HG02884 (cell line): ENCODE data around the gene ASTL.
"Not testable (repeated sequence)": the region's sequence is repeated elsewhere in the genome, so short reads cannot be mapped to it uniquely, and the experiment has no call there.

Experiments
- ATAC-seq: cut with Tn5 transposase; IDR thresholded peaks from one replicate; pipeline ENCODE4 v1.9.1; 2021; ENCODE audit warnings: mild to moderate bottlenecking, moderate library complexity; ENCODE audit not compliant: unreplicated experiment

The ASTL gene

DNA sequence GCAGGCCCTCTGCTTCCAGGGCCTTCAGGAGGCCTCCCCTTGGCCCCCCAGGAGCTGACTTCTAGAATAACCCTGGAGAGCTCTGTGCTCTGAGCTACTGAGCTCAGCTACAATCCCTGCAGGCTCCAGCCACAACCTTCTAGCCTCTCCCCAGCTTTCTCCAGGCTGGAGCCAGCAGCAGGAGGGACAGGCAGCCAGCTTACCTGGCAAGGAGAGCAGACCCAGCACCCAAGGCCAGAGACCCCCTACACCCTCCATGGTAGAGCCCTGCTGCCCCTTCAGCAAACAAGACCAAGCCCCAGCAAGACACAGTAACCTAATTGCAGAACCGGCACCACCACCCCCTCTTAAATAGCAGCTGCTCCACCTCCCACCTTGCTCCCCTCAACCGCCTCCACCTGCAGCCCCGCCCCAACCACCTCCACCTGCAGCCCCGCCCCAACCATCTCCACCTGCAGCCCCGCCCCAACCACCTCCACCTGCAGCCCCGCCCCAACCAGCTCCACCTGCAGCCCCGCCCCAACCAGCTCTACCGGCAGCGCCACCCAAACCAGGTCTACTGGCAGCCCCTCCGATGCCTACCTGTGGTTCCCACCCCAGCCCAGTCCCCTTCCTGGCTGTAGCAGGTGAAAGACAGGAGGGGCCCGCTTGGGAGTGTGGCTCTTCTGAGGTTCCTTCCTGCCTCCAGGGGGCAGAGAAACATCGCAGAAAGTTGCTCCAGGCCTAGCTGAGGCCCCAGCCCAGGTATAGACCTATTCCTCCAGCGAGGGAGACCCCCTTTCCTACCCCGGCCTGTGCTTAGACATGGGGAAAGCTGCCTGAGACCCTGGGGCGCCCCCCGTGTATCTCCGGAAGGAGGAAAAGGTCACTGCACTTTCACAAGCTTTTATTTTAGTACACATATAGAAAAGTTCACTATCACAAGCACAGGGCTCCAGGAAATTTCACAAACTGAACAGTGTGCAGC lies at the start of gene ASTL:
ASTL (minus strand) TSS at position 324 of the 967 bp plus-strand sequence; CDS start at position 258, 66 bp downstream.
- ATAC-seq = no peak

GRCh38 chr2:96186562-96186961 lies 48.3 kb upstream of the ASTL start:
- no peak for ATAC-seq

DNA sequence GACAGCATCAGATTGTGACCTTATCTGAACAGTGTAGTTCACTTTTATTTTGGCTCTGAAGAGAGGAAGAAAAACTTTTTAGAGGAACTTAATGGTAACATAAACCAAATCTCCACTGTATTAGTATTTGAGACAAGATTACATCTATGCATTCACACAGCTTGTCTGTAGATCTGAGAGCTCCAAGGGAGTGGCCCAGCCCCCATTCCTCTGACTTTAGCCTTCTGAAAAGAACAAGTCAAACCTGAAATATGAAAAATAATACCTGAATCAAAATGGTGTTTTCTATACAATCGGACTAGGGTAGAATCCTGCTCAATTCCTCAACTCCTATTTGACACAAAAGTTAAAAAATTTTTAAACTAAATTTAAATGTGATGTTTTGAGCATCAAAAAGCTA lies 47.2 kb upstream of the ASTL start:
- ATAC-seq = no peak

DNA sequence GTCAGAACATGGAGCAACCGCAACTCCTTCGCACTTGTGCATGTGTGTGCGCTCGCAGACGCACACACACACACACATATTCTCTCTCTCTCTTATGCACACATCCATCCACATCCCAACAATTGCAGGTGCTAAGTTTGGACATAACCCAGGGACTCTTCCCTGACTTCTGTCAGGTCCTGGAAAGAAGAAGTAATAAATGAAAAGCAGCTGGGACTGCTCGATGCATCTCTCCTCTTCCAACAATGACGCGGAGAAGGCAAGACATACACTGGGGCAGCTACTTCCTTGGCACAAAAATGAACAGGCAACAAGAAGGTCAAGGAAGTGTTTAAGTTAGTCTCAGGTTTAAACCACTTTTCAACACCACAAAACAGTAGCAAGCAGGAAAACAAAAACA lies 46.7 kb upstream of the ASTL start:
- no peak for ATAC-seq

DNA sequence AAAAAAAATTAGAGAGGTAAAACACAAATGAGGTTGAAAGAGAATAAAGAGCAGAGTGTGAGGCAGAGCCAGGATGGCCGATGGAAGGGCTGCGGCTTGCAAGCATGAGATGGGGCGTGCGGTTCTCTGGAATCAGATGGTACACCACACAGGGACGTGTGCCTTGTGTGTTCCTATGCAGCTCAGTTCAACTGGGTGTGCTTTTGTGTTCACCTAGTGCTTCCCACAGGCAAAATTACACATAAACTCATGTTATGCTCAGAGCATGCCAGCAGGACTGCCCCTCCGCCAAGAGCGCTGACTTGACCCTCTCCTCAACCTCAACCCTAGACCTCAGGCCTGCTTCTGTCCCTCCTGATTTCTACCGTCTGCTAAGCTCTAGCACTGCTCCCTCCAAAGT lies 45.9 kb upstream of the ASTL start:
- ATAC-seq = no peak

DNA sequence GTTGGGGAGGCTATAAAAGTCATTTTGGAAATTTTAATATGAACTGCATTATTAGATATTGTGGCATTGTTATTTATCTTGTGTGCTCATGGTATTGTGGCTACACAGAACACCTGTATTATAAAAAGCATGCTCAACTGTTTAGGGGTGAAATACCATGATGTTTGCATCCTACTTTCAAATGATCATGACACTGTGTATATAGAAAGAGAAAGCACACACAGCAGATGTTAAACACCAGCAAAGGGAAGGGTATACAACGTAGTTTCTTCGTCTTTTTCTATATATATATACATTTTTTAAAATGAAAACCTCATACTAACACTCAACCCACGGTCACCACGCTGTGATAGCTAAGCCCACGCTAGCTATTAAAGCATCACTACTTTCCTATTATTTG lies 43.2 kb upstream of the ASTL start:
- no peak for ATAC-seq

DNA sequence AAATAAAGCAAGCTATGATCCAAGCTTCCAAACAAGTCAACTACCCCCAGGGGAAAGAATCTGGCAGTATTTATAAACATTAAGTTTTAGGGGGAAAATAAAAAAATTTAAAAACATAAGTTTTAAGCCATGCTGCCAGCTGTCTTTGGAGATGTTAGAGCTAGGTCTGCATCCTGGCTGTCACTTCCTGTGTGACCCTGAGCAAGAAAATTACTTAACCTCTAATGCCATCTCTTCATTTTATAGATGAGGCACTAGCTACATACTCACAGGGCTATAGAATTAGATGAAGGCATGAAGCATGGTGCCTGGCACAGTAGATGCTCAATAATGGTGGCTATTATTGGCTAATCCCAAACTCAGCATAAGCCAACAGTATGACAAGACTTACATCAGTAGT lies 42.2 kb upstream of the ASTL start:
- ATAC-seq = no peak

DNA sequence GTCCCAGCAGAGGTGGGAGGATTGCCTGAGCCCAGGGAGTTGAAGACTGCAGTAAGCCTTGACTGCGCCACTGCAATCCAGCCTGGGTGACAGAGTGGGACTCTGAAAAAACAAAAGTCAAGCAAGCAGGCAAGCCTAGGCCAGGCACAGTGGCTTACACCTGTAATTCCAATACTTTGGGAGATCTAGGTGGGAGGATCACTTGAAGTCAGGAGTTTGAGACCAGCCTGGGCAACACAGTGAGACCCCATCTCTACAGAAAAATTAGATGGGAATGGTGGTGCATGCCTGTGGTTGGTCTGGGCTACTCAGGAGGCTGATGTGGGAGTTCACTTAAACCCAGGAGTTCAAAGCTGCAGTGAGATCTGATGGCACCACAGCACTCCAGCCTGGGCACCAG lies 41.7 kb upstream of the ASTL start:
- no peak for ATAC-seq

DNA sequence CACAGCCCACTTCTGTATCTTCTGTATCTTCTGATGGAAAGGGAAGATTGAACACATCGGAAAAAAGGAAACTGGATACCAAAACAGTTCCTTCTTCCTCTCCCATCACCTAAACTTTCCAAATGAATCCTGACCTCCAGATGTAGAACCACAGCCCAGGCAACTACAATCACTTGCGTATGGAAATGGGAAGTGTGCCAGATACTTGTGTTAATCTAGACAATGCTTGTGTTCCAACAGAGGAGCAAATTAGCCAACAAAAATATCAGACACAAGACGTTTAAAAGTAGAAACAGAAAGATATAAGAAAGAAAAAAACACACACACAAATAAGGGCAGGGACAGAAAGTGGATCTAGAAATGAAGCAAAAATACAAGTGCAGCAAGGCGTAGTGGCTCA lies 38.4 kb upstream of the ASTL start:
- no peak for ATAC-seq

GRCh38 chr2:96175951-96176350 lies 37.6 kb upstream of the ASTL start:
- ATAC-seq = no peak

GRCh38 chr2:96174251-96175144 lies 36.2 kb upstream of the ASTL start:
- ATAC-seq = no peak

DNA sequence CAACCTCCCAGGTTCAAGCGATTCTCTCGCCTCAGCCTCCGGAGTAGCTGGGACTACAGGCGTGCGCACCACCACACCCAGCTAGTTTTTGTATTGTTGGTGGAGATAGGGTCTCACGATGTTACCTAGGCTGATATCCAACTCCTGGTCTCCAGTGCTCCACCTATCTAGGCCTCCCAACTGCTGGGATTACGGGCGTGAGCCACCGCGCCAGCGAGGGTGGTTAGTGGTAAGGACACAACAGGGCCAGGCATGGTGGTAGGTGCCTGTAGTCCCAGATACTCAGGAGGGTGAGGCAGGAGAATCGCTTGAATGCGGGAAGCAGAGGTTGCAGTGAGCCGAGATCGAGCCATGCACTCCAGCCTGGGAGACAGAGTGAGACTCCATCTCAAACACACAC lies 33.5 kb upstream of the ASTL start:
- no peak for ATAC-seq

- ATAC-seq = no peak
Observed at GRCh38 chr2:96170626-96171025, 32.3 kb upstream of the ASTL start.

DNA sequence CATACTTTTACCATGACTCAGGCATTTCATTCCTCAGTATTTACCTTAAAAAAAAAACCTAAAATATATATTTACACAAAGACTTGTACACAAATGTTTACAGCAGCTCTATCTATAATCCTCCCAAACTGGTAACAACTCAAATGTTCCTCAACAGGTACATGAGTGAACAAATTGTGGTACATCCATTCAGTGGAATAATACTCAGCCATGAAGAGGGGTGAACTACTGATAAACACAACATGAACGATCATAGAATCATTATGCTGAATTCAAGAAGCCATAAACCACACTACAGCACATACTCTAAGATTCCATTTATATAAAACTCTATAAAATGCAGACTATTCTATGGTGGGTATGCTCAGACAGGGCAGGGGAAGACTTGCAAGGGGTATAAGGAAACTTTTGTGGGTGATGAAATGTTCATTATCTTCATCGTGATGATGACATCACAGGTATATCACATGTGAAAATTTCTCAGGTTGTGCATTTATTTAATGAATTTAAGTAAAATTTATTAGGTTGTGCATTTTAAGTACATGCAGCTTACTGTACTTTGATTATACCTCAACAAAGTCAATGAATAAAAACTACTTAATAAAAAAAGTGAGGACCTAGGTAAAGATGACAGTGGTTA lies 31.7 kb upstream of the ASTL start:
- no peak for ATAC-seq

- no peak for ATAC-seq
Observed at GRCh38 chr2:96167407-96168013, 29.2 kb upstream of the ASTL start.

DNA sequence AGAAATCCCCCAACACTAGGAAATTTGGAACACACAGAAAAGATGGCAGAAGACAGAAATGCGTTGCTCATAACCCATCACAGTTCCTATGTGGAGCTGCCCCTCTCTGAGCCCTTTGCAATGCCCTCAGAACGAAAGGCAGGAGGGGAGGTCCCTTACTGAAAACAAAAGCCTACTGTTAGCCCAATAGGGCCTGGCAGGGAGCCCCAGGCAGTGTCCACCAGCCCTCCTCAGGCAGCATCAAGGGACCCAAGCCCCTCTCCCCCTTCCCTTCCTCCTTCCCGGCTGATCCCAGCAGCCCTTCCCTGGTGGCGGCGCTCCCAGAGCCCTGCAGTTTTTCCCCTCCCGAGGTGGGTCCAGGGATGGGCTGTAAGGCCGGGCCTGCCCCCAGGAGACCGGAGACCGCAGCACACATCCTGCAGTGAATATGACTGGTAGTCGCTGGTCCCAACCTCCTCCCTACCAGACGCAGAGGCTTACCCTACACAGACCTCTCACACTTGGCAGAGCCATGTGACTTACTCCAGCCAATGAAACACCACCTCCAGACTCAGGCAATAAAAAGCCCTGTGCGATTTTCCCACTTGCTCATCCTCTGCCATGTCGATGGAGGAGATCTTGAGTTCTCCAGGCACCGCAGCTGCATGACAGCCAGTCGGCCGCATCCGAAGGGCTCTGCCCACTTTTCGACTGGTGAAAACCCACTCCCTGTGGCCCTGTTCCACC lies 26.3 kb upstream of the ASTL start:
- ATAC-seq = peak; percentile 68

- peak; percentile 60 for ATAC-seq
Observed at GRCh38 chr2:96163768-96164429, 25.6 kb upstream of the ASTL start.

DNA sequence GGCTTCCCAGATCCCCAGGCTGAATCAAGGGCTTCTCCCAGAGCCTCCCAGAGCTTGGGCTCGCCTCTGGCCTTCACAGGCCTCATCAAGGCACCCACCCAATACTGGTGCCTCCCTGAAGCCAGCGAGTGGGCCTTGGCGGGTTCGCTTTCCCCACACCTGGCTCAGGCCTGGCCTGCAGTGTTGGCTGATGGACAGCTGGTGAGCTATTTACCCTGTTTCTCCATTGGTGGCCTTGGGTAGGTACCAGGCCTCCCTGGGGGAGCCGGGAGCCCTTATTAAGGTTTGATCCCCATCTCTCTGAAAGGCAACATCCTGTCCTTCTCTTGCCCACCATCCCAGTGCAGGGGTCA lies 25.1 kb upstream of the ASTL start:
- peak; percentile 8 for ATAC-seq

- ATAC-seq = no peak
Observed at GRCh38 chr2:96161898-96162297, 23.6 kb upstream of the ASTL start.

DNA sequence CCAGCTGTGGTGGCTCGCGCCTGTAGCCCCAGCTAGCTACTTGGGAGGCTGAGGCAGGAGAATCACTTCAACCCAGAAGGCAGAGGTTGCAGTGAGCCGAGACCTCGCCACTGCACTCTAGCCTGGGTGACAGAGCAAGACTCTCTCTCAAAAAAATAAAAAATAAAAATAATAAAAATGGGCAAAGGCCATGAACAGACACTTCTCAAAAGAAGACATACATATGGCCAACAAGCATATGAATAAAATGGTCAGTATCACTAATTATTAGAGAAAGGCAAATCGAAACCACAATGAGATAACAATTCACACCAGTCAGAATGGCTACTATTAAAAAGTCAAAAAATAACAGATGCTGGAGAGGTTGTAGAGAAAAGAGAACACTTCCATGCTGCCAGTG lies 22.1 kb upstream of the ASTL start:
- not testable (repeated sequence) for ATAC-seq
